Measurements from ENCODE around the gene DAG1.

The DAG1 gene

DNA sequence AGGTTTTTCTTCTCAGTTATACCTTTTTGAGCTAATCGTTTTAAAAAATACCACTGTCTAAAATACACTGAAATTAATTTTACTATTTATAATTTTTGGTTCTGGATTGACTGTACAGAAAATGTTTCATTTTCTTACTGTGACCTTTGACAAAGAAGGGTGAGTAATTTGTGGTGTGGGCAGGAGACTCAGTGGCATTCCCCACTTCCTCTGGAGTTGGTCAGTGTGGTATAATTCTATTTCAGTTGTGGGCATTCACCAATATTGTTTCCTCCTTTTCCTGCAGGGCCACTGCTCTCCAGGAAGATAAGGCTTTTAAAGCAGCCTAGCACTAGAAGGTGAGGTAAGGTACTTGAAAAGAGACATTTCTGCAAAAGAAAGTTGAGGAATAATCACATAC is 6.5 kb downstream of the DAG1 start:
- H3K79me2 ChIP-seq, result peaks cover 72% of the 10 kb centered on the region
- no peak overlapping the region for H3K9ac ChIP-seq
- no peak overlapping the region for H3K4me2 ChIP-seq (ENCODE audit: low read length)
- no peaks in the 10 kb centered on the region for H3K36me3 ChIP-seq (ENCODE audit: control insufficient read depth, insufficient read depth, low read length)
- peaks cover 3% of the 10 kb centered on the region for H3K4me1 ChIP-seq
- H3K9me3 ChIP-seq (ENCODE audit: control insufficient read depth, low read length), result no peaks in the 10 kb centered on the region
- TF ChIP-seq, protein P1, sequence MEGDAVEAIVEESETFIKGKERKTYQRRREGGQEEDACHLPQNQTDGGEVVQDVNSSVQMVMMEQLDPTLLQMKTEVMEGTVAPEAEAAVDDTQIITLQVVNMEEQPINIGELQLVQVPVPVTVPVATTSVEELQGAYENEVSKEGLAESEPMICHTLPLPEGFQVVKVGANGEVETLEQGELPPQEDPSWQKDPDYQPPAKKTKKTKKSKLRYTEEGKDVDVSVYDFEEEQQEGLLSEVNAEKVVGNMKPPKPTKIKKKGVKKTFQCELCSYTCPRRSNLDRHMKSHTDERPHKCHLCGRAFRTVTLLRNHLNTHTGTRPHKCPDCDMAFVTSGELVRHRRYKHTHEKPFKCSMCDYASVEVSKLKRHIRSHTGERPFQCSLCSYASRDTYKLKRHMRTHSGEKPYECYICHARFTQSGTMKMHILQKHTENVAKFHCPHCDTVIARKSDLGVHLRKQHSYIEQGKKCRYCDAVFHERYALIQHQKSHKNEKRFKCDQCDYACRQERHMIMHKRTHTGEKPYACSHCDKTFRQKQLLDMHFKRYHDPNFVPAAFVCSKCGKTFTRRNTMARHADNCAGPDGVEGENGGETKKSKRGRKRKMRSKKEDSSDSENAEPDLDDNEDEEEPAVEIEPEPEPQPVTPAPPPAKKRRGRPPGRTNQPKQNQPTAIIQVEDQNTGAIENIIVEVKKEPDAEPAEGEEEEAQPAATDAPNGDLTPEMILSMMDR (IDR thresholded peaks at IDR 0.05), result no peak
- no peak overlapping the region for H3K4me3 ChIP-seq (ENCODE audit: low read depth, low read length)
- no peak overlapping the region for H3K27ac ChIP-seq
- H2AFZ ChIP-seq, result no peak overlapping the region
- no peaks in the 10 kb centered on the region for H3K27me3 ChIP-seq (ENCODE audit: control insufficient read depth, insufficient read depth, low read length)

- TF ChIP-seq, protein P1 (IDR thresholded peaks at IDR 0.05), result no peak
- Histone ChIP-seq H3K9ac (no peak overlapping the region), H3K36me3 (ENCODE audit: control insufficient read depth, insufficient read depth, low read length) (no peaks in the 10 kb centered on the region), H3K27ac (no peak overlapping the region), H3K27me3 (ENCODE audit: control insufficient read depth, insufficient read depth, low read length) (no peaks in the 10 kb centered on the region), H3K79me2 (peaks cover 51% of the 10 kb centered on the region), H3K4me3 (ENCODE audit: low read depth, low read length) (no peak overlapping the region), H3K4me2 (ENCODE audit: low read length) (no peak overlapping the region), H2AFZ (no peak overlapping the region), H3K4me1 (peaks cover 6% of the 10 kb centered on the region), H3K9me3 (ENCODE audit: control insufficient read depth, low read length) (no peaks in the 10 kb centered on the region)
Observed at GRCh38 chr3:49482766-49483165, 12.7 kb downstream of the DAG1 start.

DNA sequence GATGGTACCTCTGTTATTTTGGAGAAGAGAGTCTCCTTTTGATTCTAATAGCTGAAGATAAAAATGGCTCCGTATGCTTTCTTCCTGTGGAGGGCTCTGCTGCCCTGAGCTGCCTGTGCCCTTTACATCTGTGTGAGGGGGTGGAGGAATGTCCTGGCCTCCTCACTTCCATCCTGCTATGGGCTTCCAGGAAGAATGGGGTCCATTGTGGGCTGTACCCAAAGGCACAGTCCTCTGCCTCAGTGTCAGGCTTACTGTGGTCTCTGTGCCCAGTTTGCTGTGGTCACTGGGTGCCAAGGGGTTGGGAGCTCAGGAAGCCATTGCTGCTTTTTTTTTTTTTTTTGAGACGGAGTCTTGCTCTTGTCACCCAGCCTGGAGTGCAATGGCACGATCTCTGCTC is 14.4 kb downstream of the DAG1 start:
- TF ChIP-seq, protein P1 (IDR thresholded peaks at IDR 0.05), result no peak
- H3K4me3 ChIP-seq (ENCODE audit: low read depth, low read length), result no peak overlapping the region
- H3K4me2 ChIP-seq (ENCODE audit: low read length), result no peak overlapping the region
- peaks cover 53% of the 10 kb centered on the region for H3K79me2 ChIP-seq
- H3K27ac ChIP-seq, result no peak overlapping the region
- H2AFZ ChIP-seq, result no peak overlapping the region
- no peak overlapping the region for H3K9ac ChIP-seq
- H3K36me3 ChIP-seq (ENCODE audit: control insufficient read depth, insufficient read depth, low read length), result no peaks in the 10 kb centered on the region
- H3K4me1 ChIP-seq, result peaks cover 6% of the 10 kb centered on the region
- H3K9me3 ChIP-seq (ENCODE audit: control insufficient read depth, low read length), result no peaks in the 10 kb centered on the region
- H3K27me3 ChIP-seq (ENCODE audit: control insufficient read depth, insufficient read depth, low read length), result no peaks in the 10 kb centered on the region

GRCh38 chr3:49489247-49489646 is 19.2 kb downstream of the DAG1 start:
- peaks cover 47% of the 10 kb centered on the region for H3K79me2 ChIP-seq
- no peaks in the 10 kb centered on the region for H3K27me3 ChIP-seq (ENCODE audit: control insufficient read depth, insufficient read depth, low read length)
- H3K4me3 ChIP-seq (ENCODE audit: low read depth, low read length), result no peak overlapping the region
- H3K4me2 ChIP-seq (ENCODE audit: low read length), result no peak overlapping the region
- peaks cover 6% of the 10 kb centered on the region for H3K4me1 ChIP-seq
- H3K36me3 ChIP-seq (ENCODE audit: control insufficient read depth, insufficient read depth, low read length), result no peaks in the 10 kb centered on the region
- TF ChIP-seq, protein P1 (IDR thresholded peaks at IDR 0.05), result no peak
- H2AFZ ChIP-seq, result no peak overlapping the region
- H3K9me3 ChIP-seq (ENCODE audit: control insufficient read depth, low read length), result no peaks in the 10 kb centered on the region
- H3K9ac ChIP-seq, result no peak overlapping the region
- H3K27ac ChIP-seq, result no peak overlapping the region

DNA sequence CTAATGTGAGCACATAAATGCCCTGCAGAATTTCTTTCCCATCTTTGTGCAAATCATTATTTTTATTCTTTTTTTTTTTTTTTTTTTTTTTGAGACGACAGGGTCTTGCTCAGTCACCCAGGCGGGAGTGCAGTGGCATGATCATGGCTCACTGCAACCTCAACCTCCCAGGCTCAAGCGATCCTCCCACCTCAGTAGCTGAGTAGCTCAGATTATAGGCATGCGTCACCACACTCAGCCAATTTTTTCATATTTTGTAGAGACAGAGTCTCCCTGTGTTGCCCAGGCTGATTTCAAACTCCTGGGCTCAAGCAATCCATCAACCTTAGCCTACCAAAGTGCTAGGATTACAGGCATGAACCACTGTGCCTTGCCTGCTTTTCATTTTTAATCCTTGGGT is 22.9 kb downstream of the DAG1 start:
- no peaks in the 10 kb centered on the region for H3K36me3 ChIP-seq (ENCODE audit: control insufficient read depth, insufficient read depth, low read length)
- H2AFZ ChIP-seq, result no peak overlapping the region
- H3K4me3 ChIP-seq (ENCODE audit: low read depth, low read length), result no peak overlapping the region
- H3K9me3 ChIP-seq (ENCODE audit: control insufficient read depth, low read length), result no peaks in the 10 kb centered on the region
- H3K27me3 ChIP-seq (ENCODE audit: control insufficient read depth, insufficient read depth, low read length), result no peaks in the 10 kb centered on the region
- H3K4me1 ChIP-seq, result no peaks in the 10 kb centered on the region
- no peak overlapping the region for H3K9ac ChIP-seq
- no peak overlapping the region for H3K4me2 ChIP-seq (ENCODE audit: low read length)
- H3K79me2 ChIP-seq, result peaks cover 43% of the 10 kb centered on the region
- TF ChIP-seq, protein P1 (IDR thresholded peaks at IDR 0.05), result no peak
- H3K27ac ChIP-seq, result no peak overlapping the region
